HFFc6 (cell line): ENCODE measurements around the gene NCOR1. TPM values are rescaled to one million over a fixed set of nuclear protein-coding genes. Genes with fewer than 3 reads are reported as not detected.

Source experiments
- DNase-seq: peaks from one replicate; pipeline ENCODE4 v3.0.0-alpha.2; 2018
- H3K27ac Mint-ChIP-seq: 2 replicates; pipeline ENCODE4 v1.8.0; 2020; ENCODE audit warnings: mild to moderate bottlenecking, mixed read lengths
- H3K27me3 Mint-ChIP-seq: 2 replicates; pipeline ENCODE4 v1.8.0; 2021; ENCODE audit warnings: mild to moderate bottlenecking, moderate library complexity, mixed read lengths; ENCODE audit not compliant: insufficient read depth
- H3K36me3 Mint-ChIP-seq: 2 replicates; pipeline ENCODE4 v1.8.0; 2021; ENCODE audit warnings: low read depth, mixed read lengths
- H3K4me1 Mint-ChIP-seq: 2 replicates; pipeline ENCODE4 v1.8.0; 2020; ENCODE audit warnings: low read depth, mixed read lengths
- H3K4me3 Mint-ChIP-seq: 2 replicates; pipeline ENCODE4 v1.8.0; 2020; ENCODE audit warnings: mild to moderate bottlenecking, moderate library complexity, mixed read lengths
- H3K9me3 Mint-ChIP-seq: 2 replicates; pipeline ENCODE4 v1.8.0; 2020; ENCODE audit warnings: mild to moderate bottlenecking, mixed read lengths
- CTCF ChIP-seq: fragments of 200-600 bp; sonication (generic); IDR thresholded peaks from 2 replicates; pipeline ENCODE4 v1.5.0; 2021; ENCODE audit warnings: antibody characterized with exemption, mild to moderate bottlenecking
- long read RNA-seq: library from polyadenylated mRNA; unstranded; transcript quantifications from one replicate; pipeline ENCODE4 v2.0.0, GENCODE V29; 2019
- total RNA-seq, 6 experiments: library from RNA; stranded (reverse); fragmentation: NEBNext Ultra II Directional; extraction: Animal tissue kit (Norgen Biotek cat#: 25700); gene quantifications; 2 replicates in 1 of 6; 3 replicates in 5 of 6; pipeline ENCODE4 v1.2.3, GENCODE V29; 2021

Gene NCOR1
- 100 to 1,000 TPM; 103 to 115 (median 111) TPM for total RNA-seq
- long read RNA-seq, transcript NCOR1-206 (15 exons, 1,883 nt) = major isoform, 18 of 111 reads
- long read RNA-seq, transcript NCOR1-221 (16 exons, 1,877 nt) = minor isoform, 9 of 111 reads
- long read RNA-seq, partial matches to known transcripts = 49 of 111 reads
- long read RNA-seq, other reads (novel, unspliced or antisense) = 30 of 111 reads

- Mint-ChIP-seq H3K27ac (peak within 1 kb of the TSS; percentile 84), H3K4me3 (peak within 1 kb of the TSS; percentile 97), H3K9me3 (peaks cover 4% of the 10 kb centered on the region; the same call in 1 of the 2 replicates), H3K36me3 (peaks cover 5% of the 10 kb centered on the region; the same call in 1 of the 2 replicates), H3K27me3 (no peaks in the 10 kb centered on the region), H3K4me1 (peaks cover 44% of the 10 kb centered on the region)
- peak; percentile 49 for TF ChIP-seq CTCF
- peak; percentile 88 for DNase-seq
Observed at GRCh38 chr17:16215273-16215964, at the start of gene NCOR1. Gene NCOR1 (minus strand): TSS chr17:16215534. CDS start chr17:16194569, 20,965 bp downstream.

- H3K4me3 Mint-ChIP-seq = no peak overlapping the region
- no peak for DNase-seq
- H3K27ac Mint-ChIP-seq = no peak overlapping the region
- TF ChIP-seq CTCF = no peak
- H3K27me3 Mint-ChIP-seq = peaks cover 1% of the 10 kb centered on the region
- no peaks in the 10 kb centered on the region; the same call in 1 of the 2 replicates for H3K4me1 Mint-ChIP-seq
- H3K36me3 Mint-ChIP-seq = no peaks in the 10 kb centered on the region
- no peaks in the 10 kb centered on the region for H3K9me3 Mint-ChIP-seq
Observed at GRCh38 chr17:16262201-16262600, 46.9 kb upstream of the NCOR1 start.

- H3K9me3 Mint-ChIP-seq = no peaks in the 10 kb centered on the region
- no peak for TF ChIP-seq CTCF
- H3K27me3 Mint-ChIP-seq = no peaks in the 10 kb centered on the region; the same call in 1 of the 2 replicates
- no peaks in the 10 kb centered on the region for H3K36me3 Mint-ChIP-seq
- H3K4me3 Mint-ChIP-seq = no peak overlapping the region
- H3K4me1 Mint-ChIP-seq = peaks cover under 1% of the 10 kb centered on the region; the same call in 1 of the 2 replicates
- H3K27ac Mint-ChIP-seq = no peak overlapping the region
- no peak for DNase-seq
Observed at GRCh38 chr17:16261049-16261448, 45.7 kb upstream of the NCOR1 start.

GRCh38 chr17:16259926-16260325, 44.6 kb upstream of the NCOR1 start:
- no peaks in the 10 kb centered on the region for H3K9me3 Mint-ChIP-seq
- no peak for DNase-seq
- H3K4me1 Mint-ChIP-seq = peaks cover 11% of the 10 kb centered on the region
- H3K36me3 Mint-ChIP-seq = no peaks in the 10 kb centered on the region
- H3K27ac Mint-ChIP-seq = no peak overlapping the region
- H3K4me3 Mint-ChIP-seq = no peak overlapping the region
- TF ChIP-seq CTCF = no peak
- H3K27me3 Mint-ChIP-seq = no peaks in the 10 kb centered on the region

- Mint-ChIP-seq H3K4me1 (peaks cover 12% of the 10 kb centered on the region), H3K4me3 (no peak overlapping the region), H3K27me3 (no peaks in the 10 kb centered on the region), H3K36me3 (no peaks in the 10 kb centered on the region), H3K27ac (no peak overlapping the region), H3K9me3 (no peaks in the 10 kb centered on the region)
- no peak for DNase-seq
- no peak for TF ChIP-seq CTCF
Observed at GRCh38 chr17:16258901-16259300, 43.6 kb upstream of the NCOR1 start.
